Chondrocyte (in vitro differentiated cells): ENCODE measurements around the gene MED7. TPM values are rescaled to one million over a fixed set of nuclear protein-coding genes. Genes with fewer than 3 reads are reported as not detected.

ENCODE experiments used
- DNase-seq: peaks from one replicate; pipeline ENCODE4 v3.0.0; 2021; ENCODE audit warnings: mixed read lengths, low spot score
- H3K27ac Mint-ChIP-seq: one replicate; pipeline ENCODE4 v1.8.0; 2021; ENCODE audit warnings: mild to moderate bottlenecking, moderate library complexity, mixed read lengths; ENCODE audit not compliant: unreplicated experiment
- H3K27me3 Mint-ChIP-seq: 2 replicates; pipeline ENCODE4 v1.8.0; 2021; ENCODE audit warnings: low read depth, mixed read lengths
- H3K36me3 Mint-ChIP-seq: 2 replicates; pipeline ENCODE4 v1.8.0; 2021; ENCODE audit warnings: low read depth, mixed read lengths
- H3K4me1 Mint-ChIP-seq: 2 replicates; pipeline ENCODE4 v1.8.0; 2021; ENCODE audit warnings: low read depth, mild to moderate bottlenecking, mixed read lengths
- H3K4me3 Mint-ChIP-seq: one replicate; pipeline ENCODE4 v1.8.0; 2021; ENCODE audit warnings: mild to moderate bottlenecking, moderate library complexity, mixed read lengths; ENCODE audit not compliant: unreplicated experiment
- H3K9me3 Mint-ChIP-seq: 2 replicates; pipeline ENCODE4 v1.8.0; 2021; ENCODE audit warnings: low read depth, mixed read lengths
- total RNA-seq: library from RNA; stranded (reverse); gene quantifications from 3 replicates; pipeline ENCODE4 v1.2.1, GENCODE V29; 2021
- TF ChIP-seq, protein P1 (sequence below): fragments of 200-600 bp; sonication (generic); IDR thresholded peaks from 2 replicates; pipeline ENCODE4 v1.5.0; 2021; ENCODE audit warnings: antibody characterized with exemption, mild to moderate bottlenecking, moderate library complexity

MED7 gene
- total RNA-seq, 1 donor from 2014 or later = 10.4 TPM

DNA sequence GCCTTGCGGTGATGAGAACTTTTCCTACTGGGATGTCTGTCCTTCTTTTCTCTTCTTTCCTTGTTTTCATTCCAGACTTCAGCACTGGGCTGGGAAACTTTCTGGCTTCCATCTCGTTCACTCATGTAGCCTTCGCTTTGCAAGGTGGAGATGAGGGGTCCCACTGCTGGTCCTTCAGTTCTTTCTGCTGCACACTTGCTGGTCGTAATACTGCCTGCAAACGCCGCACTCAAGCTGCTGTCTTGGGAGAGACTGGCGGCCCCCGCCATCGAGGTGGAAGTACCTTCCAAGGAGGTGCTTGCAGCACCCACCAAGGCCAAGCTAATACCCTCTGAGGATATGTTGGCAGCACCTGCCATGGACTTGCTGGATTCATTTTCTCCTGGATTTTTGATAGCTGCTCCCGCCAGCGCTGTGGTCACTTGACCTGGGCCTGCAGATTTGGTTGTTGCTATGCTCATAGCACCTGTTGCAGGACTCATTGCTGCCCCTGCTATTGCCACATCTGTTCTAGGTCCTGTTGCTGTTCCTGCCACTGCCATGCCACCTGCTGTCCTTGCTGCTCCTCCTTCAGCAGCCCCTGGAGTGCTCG lies 20.4 kb upstream of the MED7 start:
- no peaks in the 10 kb centered on the region for H3K9me3 Mint-ChIP-seq
- H3K4me1 Mint-ChIP-seq = no peaks in the 10 kb centered on the region
- H3K36me3 Mint-ChIP-seq = no peaks in the 10 kb centered on the region
- no peak overlapping the region for H3K4me3 Mint-ChIP-seq
- H3K27ac Mint-ChIP-seq = no peak overlapping the region
- no peak for DNase-seq
- TF ChIP-seq, protein P1, sequence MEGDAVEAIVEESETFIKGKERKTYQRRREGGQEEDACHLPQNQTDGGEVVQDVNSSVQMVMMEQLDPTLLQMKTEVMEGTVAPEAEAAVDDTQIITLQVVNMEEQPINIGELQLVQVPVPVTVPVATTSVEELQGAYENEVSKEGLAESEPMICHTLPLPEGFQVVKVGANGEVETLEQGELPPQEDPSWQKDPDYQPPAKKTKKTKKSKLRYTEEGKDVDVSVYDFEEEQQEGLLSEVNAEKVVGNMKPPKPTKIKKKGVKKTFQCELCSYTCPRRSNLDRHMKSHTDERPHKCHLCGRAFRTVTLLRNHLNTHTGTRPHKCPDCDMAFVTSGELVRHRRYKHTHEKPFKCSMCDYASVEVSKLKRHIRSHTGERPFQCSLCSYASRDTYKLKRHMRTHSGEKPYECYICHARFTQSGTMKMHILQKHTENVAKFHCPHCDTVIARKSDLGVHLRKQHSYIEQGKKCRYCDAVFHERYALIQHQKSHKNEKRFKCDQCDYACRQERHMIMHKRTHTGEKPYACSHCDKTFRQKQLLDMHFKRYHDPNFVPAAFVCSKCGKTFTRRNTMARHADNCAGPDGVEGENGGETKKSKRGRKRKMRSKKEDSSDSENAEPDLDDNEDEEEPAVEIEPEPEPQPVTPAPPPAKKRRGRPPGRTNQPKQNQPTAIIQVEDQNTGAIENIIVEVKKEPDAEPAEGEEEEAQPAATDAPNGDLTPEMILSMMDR = no peak
- peaks cover 53% of the 10 kb centered on the region for H3K27me3 Mint-ChIP-seq

DNA sequence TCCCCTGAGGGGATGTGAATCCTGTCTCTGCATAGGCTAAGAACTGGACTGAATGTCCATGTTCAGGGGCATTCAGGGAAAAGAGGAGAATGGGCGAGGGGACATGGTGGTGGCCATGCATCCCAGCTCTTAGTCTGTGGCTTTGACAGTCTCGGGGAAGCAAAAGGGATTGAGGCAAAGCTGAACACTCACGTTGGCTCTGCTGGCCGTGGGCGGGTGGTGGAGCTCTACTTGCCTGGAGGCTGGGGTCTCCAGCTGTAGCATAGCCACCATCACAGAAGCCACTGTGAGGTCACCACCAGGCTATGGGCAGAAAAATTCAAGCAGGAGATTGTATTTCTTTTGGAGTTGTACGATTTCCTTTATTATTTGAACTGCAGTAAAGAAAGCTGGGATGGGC lies 19.3 kb upstream of the MED7 start:
- TF ChIP-seq, protein P1 = no peak
- Mint-ChIP-seq H3K27me3 (peaks cover 50% of the 10 kb centered on the region), H3K27ac (no peak overlapping the region), H3K4me3 (no peak overlapping the region), H3K9me3 (no peaks in the 10 kb centered on the region), H3K36me3 (no peaks in the 10 kb centered on the region), H3K4me1 (no peaks in the 10 kb centered on the region)
- no peak for DNase-seq

DNA sequence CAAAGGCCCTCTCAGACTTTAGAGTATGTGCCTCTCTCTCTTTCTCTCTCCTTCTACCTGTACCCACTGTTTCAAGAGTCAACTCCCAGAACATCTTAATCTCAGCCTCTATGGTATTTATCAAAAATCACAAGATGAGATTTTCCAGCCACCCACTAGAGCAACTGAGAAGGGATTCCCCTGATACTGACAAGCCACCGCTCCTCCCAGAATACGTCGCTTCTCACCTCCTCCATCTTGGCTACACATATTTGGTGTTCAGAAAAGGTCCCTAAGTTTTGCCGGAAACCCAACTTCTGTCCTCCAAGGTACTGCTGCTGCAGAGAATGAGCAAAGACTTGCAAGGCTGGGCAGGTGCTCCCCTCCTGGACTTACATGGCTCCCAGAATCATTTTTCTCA lies 17.3 kb upstream of the MED7 start:
- DNase-seq = no peak
- Mint-ChIP-seq H3K36me3 (no peaks in the 10 kb centered on the region), H3K27ac (no peak overlapping the region), H3K4me1 (no peaks in the 10 kb centered on the region), H3K4me3 (no peak overlapping the region), H3K9me3 (peaks cover 6% of the 10 kb centered on the region), H3K27me3 (peaks cover 55% of the 10 kb centered on the region)
- TF ChIP-seq, protein P1 = no peak

DNA sequence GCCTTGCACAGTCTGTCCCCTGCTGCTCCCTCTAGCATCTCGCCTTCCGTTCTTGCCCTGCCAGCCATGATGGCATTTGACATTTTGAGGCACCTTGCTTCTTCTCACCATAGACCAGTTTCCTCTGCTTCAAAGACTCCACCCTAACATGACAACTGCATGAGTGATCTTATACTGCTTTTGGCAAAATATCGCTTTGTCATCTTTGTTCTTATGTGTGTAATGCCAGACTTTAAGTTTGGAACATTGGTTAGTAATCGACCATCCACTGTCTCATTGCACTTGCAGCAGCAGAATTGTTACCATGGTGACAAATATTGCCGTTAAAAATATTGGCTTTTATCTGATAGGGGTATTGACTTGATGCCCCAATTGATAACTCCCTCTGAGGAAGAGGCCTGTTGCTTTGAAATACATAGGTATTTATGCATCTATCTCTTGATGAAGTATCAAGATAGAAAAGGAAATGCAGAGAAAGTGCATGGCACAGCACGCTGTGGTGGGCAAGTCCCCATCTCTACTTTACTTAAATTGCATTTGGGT lies 16.6 kb upstream of the MED7 start:
- Mint-ChIP-seq H3K27ac (no peak overlapping the region), H3K9me3 (peaks cover 6% of the 10 kb centered on the region), H3K36me3 (no peaks in the 10 kb centered on the region), H3K4me3 (no peak overlapping the region), H3K4me1 (no peaks in the 10 kb centered on the region), H3K27me3 (peaks cover 58% of the 10 kb centered on the region)
- TF ChIP-seq, protein P1 = no peak
- DNase-seq = no peak

DNA sequence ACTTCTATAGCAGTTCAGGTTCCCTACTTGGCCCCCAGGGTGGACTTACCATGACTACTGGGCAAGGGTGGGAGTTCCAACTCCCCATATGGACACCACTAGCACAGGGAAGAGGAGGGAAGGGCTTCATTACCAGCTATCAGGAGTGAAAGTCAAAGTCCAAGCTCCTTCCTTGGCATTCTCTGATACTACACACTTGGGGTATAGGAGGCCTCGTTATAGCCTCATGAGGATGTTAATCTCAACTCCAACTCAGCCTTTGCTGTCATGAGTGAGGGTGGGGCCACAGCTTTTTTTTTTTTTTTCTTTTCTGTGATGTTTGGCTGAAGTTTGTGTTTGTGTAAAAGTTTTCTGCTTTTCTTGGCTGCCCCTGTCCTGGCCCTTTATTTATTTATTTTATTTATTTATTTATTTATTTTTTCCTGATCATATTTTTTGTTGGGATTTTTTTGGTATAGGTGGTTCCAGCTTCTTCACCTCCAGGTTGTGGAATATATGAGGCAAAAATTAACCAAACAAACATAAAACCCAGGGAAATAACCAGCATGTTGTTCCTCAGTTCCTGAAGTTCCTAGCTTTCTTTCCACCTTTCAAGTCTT lies 14.7 kb upstream of the MED7 start:
- Mint-ChIP-seq H3K36me3 (no peaks in the 10 kb centered on the region), H3K9me3 (peaks cover 6% of the 10 kb centered on the region), H3K4me1 (no peaks in the 10 kb centered on the region), H3K27ac (no peak overlapping the region), H3K27me3 (peaks cover 52% of the 10 kb centered on the region), H3K4me3 (no peak overlapping the region)
- TF ChIP-seq, protein P1 = no peak
- DNase-seq = no peak
